MCF 10A (cell line): ENCODE results near the gene CCT5. TPM values are rescaled to one million over a fixed set of nuclear protein-coding genes. Genes with fewer than 3 reads are reported as not detected.

Source experiments
- Bru-seq: library from RNA; stranded (reverse); fragments of 400-500 nt; gene quantifications from one replicate; lab custom pipeline; 2021; lab: Mats Ljungman, UMichigan
- BruChase-seq, 2 experiments: library from RNA; stranded (reverse); fragments of 400-500 nt; gene quantifications; one replicate each; lab custom pipeline; 2021; lab: Mats Ljungman, UMichigan
- BruUV-seq: library from RNA; stranded (reverse); fragments of 400-500 nt; replicated peaks from 2 replicates; lab custom pipeline; 2021; lab: Mats Ljungman, UMichigan
- CTCF ChIA-PET: fragments of 300-600 bp; sonication (Branson Sonifier 250); formaldehyde crosslinking; extraction: SDS; loops from one replicate; lab custom pipeline; 2021; ENCODE audit warnings: antibody characterized with exemption, inconsistent platforms; lab: Yijun Ruan, JAX
- POLR2A ChIA-PET: fragments of 300-600, 350-650 bp; sonication (Branson Sonifier 250); formaldehyde crosslinking; extraction: SDS; loops from one replicate; lab custom pipeline; 2020; ENCODE audit warnings: antibody characterized with exemption, inconsistent platforms; lab: Yijun Ruan, JAX
- DNase-seq: peaks from one replicate; pipeline ENCODE4 v3.0.0-alpha.2; 2018; ENCODE audit not compliant: unreplicated experiment
- H3K27ac Mint-ChIP-seq: one replicate; pipeline ENCODE4 v1.8.0; 2022; ENCODE audit warnings: mild to moderate bottlenecking, low read depth, mixed read lengths; ENCODE audit not compliant: unreplicated experiment
- H3K27me3 Mint-ChIP-seq: one replicate; pipeline ENCODE4 v1.8.0; 2022; ENCODE audit warnings: mixed read lengths; ENCODE audit not compliant: insufficient read depth, unreplicated experiment
- H3K36me3 Mint-ChIP-seq: one replicate; pipeline ENCODE4 v1.8.0; 2022; ENCODE audit warnings: mild to moderate bottlenecking, moderate library complexity, mixed read lengths; ENCODE audit not compliant: insufficient read depth, unreplicated experiment
- H3K4me1 Mint-ChIP-seq: one replicate; pipeline ENCODE4 v1.8.0; 2022; ENCODE audit warnings: mixed read lengths; ENCODE audit not compliant: insufficient read depth, unreplicated experiment
- H3K4me3 Mint-ChIP-seq: one replicate; pipeline ENCODE4 v1.8.0; 2022; ENCODE audit warnings: mild to moderate bottlenecking, moderate library complexity, mixed read lengths; ENCODE audit not compliant: unreplicated experiment
- H3K9me3 Mint-ChIP-seq: one replicate; pipeline ENCODE4 v1.8.0; 2022; ENCODE audit warnings: mixed read lengths; ENCODE audit not compliant: unreplicated experiment
- CTCF ChIP-seq: fragments of 200-600 bp; IDR thresholded peaks from one replicate; pipeline ENCODE4 v1.8.0; 2022; ENCODE audit warnings: antibody characterized with exemption, mild to moderate bottlenecking; ENCODE audit not compliant: unreplicated experiment
- intact Hi-C: fragments of 100-400 bp; cut with micrococcal nuclease; formaldehyde crosslinking; loops from 2 replicates; pipeline ENCODE4 v1.14.1; 2022
- long read RNA-seq: library from polyadenylated mRNA; stranded (forward); transcript quantifications from one replicate; pipeline ENCODE4 v2.0.0, GENCODE V29; 2022
- total RNA-seq: library from RNA; stranded (reverse); gene quantifications from 2 replicates; pipeline ENCODE4 v1.2.3, GENCODE V29; 2022

Gene CCT5
- total RNA-seq, result 220 and 322 TPM in 2 replicates
- percentile 96 among the genes with signal in this experiment for Bru-seq, nascent RNA
- percentile 98 among the genes with signal in this experiment for BruChase-seq, experiment 1, labeled RNA remaining after a 6-hour chase
- BruChase-seq, experiment 2, labeled RNA remaining after a 2-hour chase, result percentile 95 among the genes with signal in this experiment
- long read RNA-seq, transcript CCT5-201 (11 exons, 3,675 nt), result major isoform, 1,278 of 1,329 reads
- long read RNA-seq, transcript CCT5-214 (11 exons, 1,997 nt), result minor isoform, 6 of 1,329 reads
- long read RNA-seq, partial matches to known transcripts, result 21 of 1,329 reads
- long read RNA-seq, other reads (novel, unspliced or antisense), result 24 of 1,329 reads

- ChIA-PET CTCF (interaction anchor here (0.7 to 1.3 kb wide), 3 partner anchors 33 to 326 kb away, joined by 3 to 4 read pairs (median 3); no protein-coding TSS in a partner anchor), POLR2A (interaction anchor here (0.6 to 3.7 kb wide), 17 partner anchors 9 to 143 kb away, joined by 3 to 41 read pairs (median 4); partner anchors contain the start of genes CMBL and MARCHF6)
- H3K27me3 Mint-ChIP-seq, result no peaks in the 10 kb centered on the region
- peaks cover 24% of the 10 kb centered on the region for H3K4me1 Mint-ChIP-seq
- H3K4me3 Mint-ChIP-seq, result peak within 1 kb of the TSS; percentile 84
- H3K36me3 Mint-ChIP-seq, result peaks cover 45% of the 10 kb centered on the region
- TF ChIP-seq CTCF, result no peak
- BruUV-seq, result TSS peak; percentile 61
- intact Hi-C loops, result loop anchor here (1.0 kb wide), 1 partner anchor 17 kb away; no protein-coding TSS in a partner anchor
- DNase-seq, result peak; percentile 98
- H3K27ac Mint-ChIP-seq, result peak within 1 kb of the TSS; percentile 100
- H3K9me3 Mint-ChIP-seq, result no peaks in the 10 kb centered on the region
Measured at GRCh38 chr5:10249948-10250805, at the start of gene CCT5. CCT5 (plus strand) TSS chr5:10250280; CDS start chr5:10250341, 61 bp downstream.

- BruUV-seq, result no TSS peak
- intact Hi-C loops, result no loop called here
- no peak overlapping the region for H3K4me3 Mint-ChIP-seq
- ChIA-PET POLR2A (no interaction called here), CTCF (interaction anchor here (0.7 to 0.8 kb wide), 2 partner anchors 7 to 76 kb away, joined by 3 read pairs; no protein-coding TSS in a partner anchor)
- H3K9me3 Mint-ChIP-seq, result no peaks in the 10 kb centered on the region
- TF ChIP-seq CTCF, result no peak
- H3K4me1 Mint-ChIP-seq, result no peaks in the 10 kb centered on the region
- H3K27me3 Mint-ChIP-seq, result no peaks in the 10 kb centered on the region
- no peak for DNase-seq
- no peaks in the 10 kb centered on the region for H3K36me3 Mint-ChIP-seq
- H3K27ac Mint-ChIP-seq, result no peak overlapping the region
Measured at GRCh38 chr5:10201223-10201868, 48.7 kb upstream of the CCT5 start.

GRCh38 chr5:10202089-10202910 lies 47.8 kb upstream of the CCT5 start:
- Mint-ChIP-seq H3K27ac (no peak overlapping the region), H3K27me3 (no peaks in the 10 kb centered on the region), H3K4me3 (no peak overlapping the region), H3K9me3 (no peaks in the 10 kb centered on the region), H3K4me1 (no peaks in the 10 kb centered on the region), H3K36me3 (no peaks in the 10 kb centered on the region)
- POLR2A ChIA-PET, result no interaction called here
- TF ChIP-seq CTCF, result no peak
- CTCF ChIA-PET, result interaction anchor here (0.7 to 0.8 kb wide), 2 partner anchors 8 to 77 kb away, joined by 3 read pairs; no protein-coding TSS in a partner anchor
- DNase-seq, result no peak
- BruUV-seq, result no TSS peak
- intact Hi-C loops, result no loop called here
